ENCODE results near the gene LCN1. TPM values are rescaled to one million over a fixed set of nuclear protein-coding genes. Genes with fewer than 3 reads are reported as not detected.

Gene LCN1
- total RNA-seq, 1 donor from 2014 or later = not detected

DNA sequence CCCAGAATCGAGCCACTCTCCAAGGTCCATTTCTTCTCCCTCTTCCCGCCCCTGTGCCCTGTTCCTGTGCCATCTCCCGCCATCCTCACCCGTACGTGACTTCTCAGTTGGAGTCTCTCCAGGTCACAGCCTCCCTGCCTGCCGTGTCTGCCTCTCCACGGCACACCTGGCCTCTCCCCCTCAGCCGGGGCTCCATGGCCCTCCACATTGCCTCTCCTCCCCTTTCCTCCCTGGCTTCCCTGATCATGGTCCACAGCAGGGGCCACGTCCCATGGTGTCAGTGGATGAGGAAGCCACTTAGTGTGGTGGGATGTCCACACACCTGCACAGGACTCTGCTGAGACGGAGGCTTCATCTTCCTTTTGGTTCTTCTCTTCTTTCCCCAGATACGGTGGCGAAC, 42.6 kb downstream of the LCN1 start:
- no peak for DNase-seq (ENCODE audit: low spot score)

DNA sequence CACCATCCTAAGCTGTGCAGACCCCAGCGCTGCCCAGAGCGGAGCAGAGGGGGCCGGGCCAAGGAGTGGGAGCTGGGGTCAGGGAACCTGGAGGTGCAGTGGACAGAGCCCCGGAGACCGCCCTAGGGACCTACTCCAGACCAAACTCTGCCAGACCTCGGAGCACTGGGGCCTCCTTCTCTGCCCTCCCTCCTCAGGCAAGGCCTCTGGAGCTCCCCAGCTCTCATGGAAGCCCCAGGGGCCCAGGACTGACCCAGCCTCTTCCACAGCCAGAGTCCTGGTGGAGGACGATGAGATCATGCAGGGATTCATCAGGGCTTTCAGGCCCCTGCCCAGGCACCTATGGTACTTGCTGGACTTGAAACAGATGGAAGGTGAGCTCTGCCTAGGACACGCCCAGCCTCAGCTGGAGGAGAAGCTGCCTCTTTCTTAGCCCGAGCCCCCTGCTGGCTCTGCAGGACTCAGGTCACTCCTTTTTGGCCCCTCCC, 43.9 kb downstream of the LCN1 start:
- DNase-seq (ENCODE audit: low spot score) = no peak
- H3K27ac Mint-ChIP-seq (ENCODE audit: unreplicated experiment) = no peak overlapping the region
- H3K9me3 Mint-ChIP-seq (ENCODE audit: unreplicated experiment) = no peaks in the 10 kb centered on the region
- no peaks in the 10 kb centered on the region for H3K36me3 Mint-ChIP-seq (ENCODE audit: low read depth, unreplicated experiment)
- TF ChIP-seq, protein P1, sequence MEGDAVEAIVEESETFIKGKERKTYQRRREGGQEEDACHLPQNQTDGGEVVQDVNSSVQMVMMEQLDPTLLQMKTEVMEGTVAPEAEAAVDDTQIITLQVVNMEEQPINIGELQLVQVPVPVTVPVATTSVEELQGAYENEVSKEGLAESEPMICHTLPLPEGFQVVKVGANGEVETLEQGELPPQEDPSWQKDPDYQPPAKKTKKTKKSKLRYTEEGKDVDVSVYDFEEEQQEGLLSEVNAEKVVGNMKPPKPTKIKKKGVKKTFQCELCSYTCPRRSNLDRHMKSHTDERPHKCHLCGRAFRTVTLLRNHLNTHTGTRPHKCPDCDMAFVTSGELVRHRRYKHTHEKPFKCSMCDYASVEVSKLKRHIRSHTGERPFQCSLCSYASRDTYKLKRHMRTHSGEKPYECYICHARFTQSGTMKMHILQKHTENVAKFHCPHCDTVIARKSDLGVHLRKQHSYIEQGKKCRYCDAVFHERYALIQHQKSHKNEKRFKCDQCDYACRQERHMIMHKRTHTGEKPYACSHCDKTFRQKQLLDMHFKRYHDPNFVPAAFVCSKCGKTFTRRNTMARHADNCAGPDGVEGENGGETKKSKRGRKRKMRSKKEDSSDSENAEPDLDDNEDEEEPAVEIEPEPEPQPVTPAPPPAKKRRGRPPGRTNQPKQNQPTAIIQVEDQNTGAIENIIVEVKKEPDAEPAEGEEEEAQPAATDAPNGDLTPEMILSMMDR (IDR thresholded peaks at IDR 0.05; ENCODE audit: unreplicated experiment) = no peak
- no peaks in the 10 kb centered on the region for H3K27me3 Mint-ChIP-seq (ENCODE audit: unreplicated experiment)
- H3K4me3 Mint-ChIP-seq (ENCODE audit: unreplicated experiment) = no peak overlapping the region
- no peaks in the 10 kb centered on the region for H3K4me1 Mint-ChIP-seq (ENCODE audit: unreplicated experiment)

More for the DNA sequence above, 42.6 kb downstream of the LCN1 start:
- Mint-ChIP-seq H3K4me1 (ENCODE audit: unreplicated experiment) (no peaks in the 10 kb centered on the region), H3K9me3 (ENCODE audit: unreplicated experiment) (no peaks in the 10 kb centered on the region), H3K4me3 (ENCODE audit: unreplicated experiment) (no peak overlapping the region), H3K27me3 (ENCODE audit: unreplicated experiment) (no peaks in the 10 kb centered on the region), H3K36me3 (ENCODE audit: low read depth, unreplicated experiment) (no peaks in the 10 kb centered on the region), H3K27ac (ENCODE audit: unreplicated experiment) (no peak overlapping the region)
- TF ChIP-seq, protein P1 (IDR thresholded peaks at IDR 0.05; ENCODE audit: unreplicated experiment) = no peak

DNA sequence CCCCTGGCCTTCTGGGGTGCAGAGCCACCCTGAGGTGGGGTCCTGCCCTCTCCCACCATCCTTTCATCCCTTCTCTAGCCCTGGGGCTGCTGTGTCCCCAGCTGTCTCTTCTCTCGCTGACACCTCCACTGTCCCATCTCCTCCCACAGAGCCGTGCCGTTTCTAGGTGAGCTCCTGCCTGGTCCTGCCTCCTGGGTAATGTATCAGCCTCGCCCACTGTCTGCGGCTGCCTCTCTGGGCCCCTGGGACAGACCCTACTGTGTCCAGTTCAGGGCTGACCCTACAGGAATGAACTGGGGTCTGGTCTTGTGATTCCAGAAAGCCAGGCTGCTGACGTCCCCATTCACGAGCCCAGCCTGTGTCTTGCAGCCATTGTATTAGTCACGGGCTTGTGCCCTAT, 44.4 kb downstream of the LCN1 start:
- no peak overlapping the region for H3K27ac Mint-ChIP-seq (ENCODE audit: unreplicated experiment)
- H3K4me1 Mint-ChIP-seq (ENCODE audit: unreplicated experiment) = no peaks in the 10 kb centered on the region
- TF ChIP-seq, protein P1 (IDR thresholded peaks at IDR 0.05; ENCODE audit: unreplicated experiment) = no peak
- no peaks in the 10 kb centered on the region for H3K9me3 Mint-ChIP-seq (ENCODE audit: unreplicated experiment)
- no peak for DNase-seq (ENCODE audit: low spot score)
- H3K36me3 Mint-ChIP-seq (ENCODE audit: low read depth, unreplicated experiment) = no peaks in the 10 kb centered on the region
- no peak overlapping the region for H3K4me3 Mint-ChIP-seq (ENCODE audit: unreplicated experiment)
- H3K27me3 Mint-ChIP-seq (ENCODE audit: unreplicated experiment) = no peaks in the 10 kb centered on the region

DNA sequence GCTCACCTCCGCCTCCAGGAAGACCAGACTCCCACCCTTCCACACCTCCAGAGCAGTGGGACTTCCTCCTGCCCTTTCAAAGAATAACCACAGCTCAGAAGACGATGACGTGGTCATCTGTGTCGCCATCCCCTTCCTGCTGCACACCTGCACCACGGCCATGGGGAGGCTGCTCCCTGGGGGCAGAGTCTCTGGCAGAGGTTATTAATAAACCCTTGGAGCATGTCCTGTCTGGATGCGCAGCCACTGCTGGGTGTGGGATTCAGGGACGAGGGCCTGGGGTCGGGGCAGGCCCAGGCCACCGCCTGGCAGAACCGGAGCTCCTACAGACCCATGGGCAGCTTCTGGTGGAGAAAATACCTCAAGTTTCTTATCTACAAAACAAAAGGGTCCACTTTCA, 45.3 kb downstream of the LCN1 start:
- Mint-ChIP-seq H3K27ac (ENCODE audit: unreplicated experiment) (no peak overlapping the region), H3K4me1 (ENCODE audit: unreplicated experiment) (no peaks in the 10 kb centered on the region), H3K36me3 (ENCODE audit: low read depth, unreplicated experiment) (no peaks in the 10 kb centered on the region), H3K4me3 (ENCODE audit: unreplicated experiment) (no peak overlapping the region), H3K9me3 (ENCODE audit: unreplicated experiment) (no peaks in the 10 kb centered on the region), H3K27me3 (ENCODE audit: unreplicated experiment) (no peaks in the 10 kb centered on the region)
- DNase-seq (ENCODE audit: low spot score) = no peak
- TF ChIP-seq, protein P1 (IDR thresholded peaks at IDR 0.05; ENCODE audit: unreplicated experiment) = no peak

DNA sequence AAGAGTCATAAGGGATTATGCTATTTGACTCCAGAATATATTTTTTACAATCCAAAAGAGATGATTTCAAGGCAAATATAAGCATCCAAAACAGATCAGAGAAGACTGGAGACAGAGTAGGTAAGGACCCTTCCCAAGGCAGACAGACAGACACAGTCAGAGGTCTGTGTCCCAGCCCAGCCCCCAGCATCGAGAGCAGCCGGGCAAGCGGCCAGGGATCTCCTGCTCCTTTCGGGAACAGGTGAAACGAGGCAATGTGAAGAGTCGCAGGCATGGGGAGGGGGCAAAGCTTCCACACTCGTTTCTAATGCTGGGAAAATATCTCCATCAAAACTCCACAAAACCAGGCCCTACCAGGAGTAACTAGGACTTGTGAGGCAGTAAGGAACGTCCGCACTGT, 46.1 kb downstream of the LCN1 start:
- TF ChIP-seq, protein P1 (IDR thresholded peaks at IDR 0.05; ENCODE audit: unreplicated experiment) = no peak
- Mint-ChIP-seq H3K4me1 (ENCODE audit: unreplicated experiment) (no peaks in the 10 kb centered on the region), H3K27me3 (ENCODE audit: unreplicated experiment) (no peaks in the 10 kb centered on the region), H3K27ac (ENCODE audit: unreplicated experiment) (no peak overlapping the region), H3K4me3 (ENCODE audit: unreplicated experiment) (no peak overlapping the region), H3K9me3 (ENCODE audit: unreplicated experiment) (no peaks in the 10 kb centered on the region), H3K36me3 (ENCODE audit: low read depth, unreplicated experiment) (no peaks in the 10 kb centered on the region)
- DNase-seq (ENCODE audit: low spot score) = no peak

Measured in endothelial cell (in vitro differentiated cells).